H1 (cell line): ENCODE measurements around the gene SLC38A8. TPM values are rescaled to one million over a fixed set of nuclear protein-coding genes. Genes with fewer than 3 reads are reported as not detected.

Source experiments
- CBX8 ChIP-seq: fragments of 300-800, 300-1000 bp; sonication (generic); IDR thresholded peaks from 2 replicates; pipeline ENCODE4 v1.7.1; 2016; ENCODE audit warnings: low read depth, low read length, borderline replicate concordance
- CHD2 ChIP-seq: IDR thresholded peaks from 2 replicates; pipeline ENCODE4 v1.6.1; 2012; ENCODE audit warnings: low read length, improper control_type of control experiment
- CHD7 ChIP-seq: fragments of 300-600 bp; sonication (generic); IDR thresholded peaks from 2 replicates; pipeline ENCODE4 v1.7.1; 2012; ENCODE audit warnings: low read length, moderate library complexity, mild to moderate bottlenecking, inconsistent platforms; ENCODE audit not compliant: insufficient replicate concordance
- HDAC2 ChIP-seq, 2 experiments: fragments of 300-600 bp in 1 of 2; sonication (generic) in 1 of 2; IDR thresholded peaks; 2 replicates each; pipeline ENCODE4 v1.6.1; 2011 to 2012; ENCODE audit warnings: low read depth in 2 of 2, low read length in 2 of 2, mild to moderate bottlenecking in 2 of 2, moderate library complexity in 2 of 2, borderline replicate concordance in 1 of 2, inconsistent platforms in 1 of 2
- MAFK ChIP-seq: IDR thresholded peaks from 2 replicates; pipeline ENCODE4 v1.6.1; 2012; ENCODE audit warnings: low read depth, mild to moderate bottlenecking, improper control_type of control experiment, low read length
- POLR2AphosphoS5 ChIP-seq: IDR thresholded peaks from 2 replicates; pipeline ENCODE4 v1.6.1; 2011; ENCODE audit warnings: low read depth, low read length
- RNF2 ChIP-seq: fragments of 200-900, 300-1000 bp; sonication (generic); IDR thresholded peaks from 2 replicates; pipeline ENCODE4 v1.7.1; 2016; ENCODE audit warnings: borderline replicate concordance, low read depth, mild to moderate bottlenecking, antibody characterized with exemption, low read length; ENCODE audit not compliant: poor library complexity, severe bottlenecking; ENCODE audit errors: missing control alignments
- SIN3A ChIP-seq, 2 experiments: IDR thresholded peaks in 1 of 2; conservative IDR thresholded peaks in 1 of 2; 2 replicates each; pipeline ENCODE4 v1.6.1; 2011 to 2012; ENCODE audit warnings: low read length in 2 of 2, improper control_type of control experiment in 1 of 2, low read depth in 1 of 2, mild to moderate bottlenecking in 1 of 2
- SIRT6 ChIP-seq: IDR thresholded peaks from one replicate; pipeline ENCODE4 v1.7.1; 2012; ENCODE audit warnings: low read length, inconsistent platforms
- USF2 ChIP-seq: IDR thresholded peaks from 2 replicates; pipeline ENCODE4 v1.6.1; 2011; ENCODE audit warnings: low read length, improper control_type of control experiment
- polyA plus RNA-seq, 7 experiments: library from polyadenylated mRNA; depleted of rRNA in 3 of 7; stranded (reverse) in 5 of 7; unstranded in 2 of 7; fragments of >200 nt in 5 of 7; fragments of 200-250 nt in 2 of 7; gene quantifications; 1 replicate in 5 of 7; 2 replicates in 1 of 7; 4 replicates in 1 of 7; pipeline versions ENCODE4 v1.2.1 to v1.2.3, GENCODE V29; 2011 to 2013; ENCODE audit warnings: missing spikeins in 2 of 7, mixed read lengths in 2 of 7
- total RNA-seq: library from RNA; stranded (reverse); fragmentation: NEBNext Ultra II Directional; extraction: Animal tissue kit (Norgen Biotek cat#: 25700); gene quantifications from 2 replicates; pipeline ENCODE4 v1.2.1, GENCODE V29; 2021

The SLC38A8 gene
- total and polyA plus RNA-seq, 2 of the 8 experiments (the other 6 are each of a cell fraction or from before 2014, with no cell fraction given): 0.08 TPM; not detected in 1

GRCh38 chr16:84069540-84069939 is 26.9 kb upstream of the SLC38A8 start (continued):
- TF ChIP-seq CHD7 (no peak), RNF2 (no peak), USF2 (no peak), POLR2AphosphoS5 (no peak), MAFK (no peak), CHD2 (no peak), HDAC2 (IDR thresholded peaks at IDR 0.05; ENCODE audit: borderline replicate concordance in 1 of 2, low read depth in 2 of 2, low read length in 2 of 2) (no peak), CBX8 (no peak), SIN3A (conservative IDR thresholded peaks at IDR 0.05 in 1 of 2, IDR thresholded peaks at IDR 0.05 in 1 of 2; ENCODE audit: low read depth in 1 of 2, low read length in 2 of 2) (no peak), SIRT6 (no peak)
